Suprapubic skin (tissue), 4 donors: ENCODE results near the gene SPATS2.

ENCODE experiments used
- EP300 ChIP-seq: sonication (generic); formaldehyde crosslinking; IDR thresholded peaks from one replicate; pipeline ENCODE4 v1.6.1; 2017; ENCODE audit warnings: antibody characterized with exemption
- POLR2A ChIP-seq, 2 donors: fragments of 450-650 bp; IDR thresholded peaks; one replicate each; pipeline ENCODE4 v1.6.1; 2017; ENCODE audit warnings: antibody characterized with exemption in 2 of 2, mild to moderate bottlenecking in 2 of 2, moderate library complexity in 2 of 2
- POLR2AphosphoS5 ChIP-seq, 3 donors: sonication (generic); formaldehyde crosslinking; IDR thresholded peaks; one replicate each; pipeline ENCODE4 v1.6.1; 2017; ENCODE audit warnings: antibody characterized with exemption in 3 of 3
- TF ChIP-seq, protein P1 (sequence below), 2 donors: fragments of 200-600 bp in 1 of 2; fragments of 450-650 bp in 1 of 2; sonication (generic) in 1 of 2; IDR thresholded peaks; one replicate each; pipeline ENCODE4 v1.5.1; 2016 to 2019; ENCODE audit warnings: antibody characterized with exemption in 2 of 2, mild to moderate bottlenecking in 1 of 2, moderate library complexity in 1 of 2

GRCh38 chr12:49375406-49375805, 8.1 kb downstream of the SPATS2 start:
- TF ChIP-seq POLR2A (IDR thresholded peaks at IDR 0.05) (no peak), POLR2AphosphoS5 (IDR thresholded peaks at IDR 0.05) (no peak), EP300 (no peak)
- TF ChIP-seq, protein P1, sequence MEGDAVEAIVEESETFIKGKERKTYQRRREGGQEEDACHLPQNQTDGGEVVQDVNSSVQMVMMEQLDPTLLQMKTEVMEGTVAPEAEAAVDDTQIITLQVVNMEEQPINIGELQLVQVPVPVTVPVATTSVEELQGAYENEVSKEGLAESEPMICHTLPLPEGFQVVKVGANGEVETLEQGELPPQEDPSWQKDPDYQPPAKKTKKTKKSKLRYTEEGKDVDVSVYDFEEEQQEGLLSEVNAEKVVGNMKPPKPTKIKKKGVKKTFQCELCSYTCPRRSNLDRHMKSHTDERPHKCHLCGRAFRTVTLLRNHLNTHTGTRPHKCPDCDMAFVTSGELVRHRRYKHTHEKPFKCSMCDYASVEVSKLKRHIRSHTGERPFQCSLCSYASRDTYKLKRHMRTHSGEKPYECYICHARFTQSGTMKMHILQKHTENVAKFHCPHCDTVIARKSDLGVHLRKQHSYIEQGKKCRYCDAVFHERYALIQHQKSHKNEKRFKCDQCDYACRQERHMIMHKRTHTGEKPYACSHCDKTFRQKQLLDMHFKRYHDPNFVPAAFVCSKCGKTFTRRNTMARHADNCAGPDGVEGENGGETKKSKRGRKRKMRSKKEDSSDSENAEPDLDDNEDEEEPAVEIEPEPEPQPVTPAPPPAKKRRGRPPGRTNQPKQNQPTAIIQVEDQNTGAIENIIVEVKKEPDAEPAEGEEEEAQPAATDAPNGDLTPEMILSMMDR (IDR thresholded peaks at IDR 0.05): no peak
